HepG2 (cell line): ENCODE results near the gene OR6C75.
"Not testable (repeated sequence)": the region's sequence is repeated elsewhere in the genome, so short reads cannot be mapped to it uniquely, and the experiment has no call there.

Source experiments
- CTCF ChIP-seq: sonication (generic); formaldehyde crosslinking; IDR thresholded peaks from 2 replicates; pipeline ENCODE4 v1.5.0; 2020; ENCODE audit warnings: mild to moderate bottlenecking, missing genetic modification reagents, moderate library complexity
- MAFF ChIP-seq: IDR thresholded peaks from 2 replicates; pipeline ENCODE4 v1.6.1; 2011; ENCODE audit warnings: low read depth, low read length, improper control_type of control experiment
- PAX8 ChIP-seq: sonication (generic); formaldehyde crosslinking; IDR thresholded peaks from 2 replicates; pipeline ENCODE4 v1.8.0; 2022; ENCODE audit warnings: mild to moderate bottlenecking, missing genetic modification reagents, borderline replicate concordance
- SRF ChIP-seq: IDR thresholded peaks from 2 replicates; pipeline ENCODE4 v1.6.1; 2011; ENCODE audit warnings: mild to moderate bottlenecking, low read depth, low read length, moderate library complexity
- TEF ChIP-seq: sonication (generic); formaldehyde crosslinking; IDR thresholded peaks from 2 replicates; pipeline ENCODE4 v1.5.0; 2020; ENCODE audit warnings: missing genetic modification reagents
- ZBTB7B ChIP-seq: sonication (generic); formaldehyde crosslinking; IDR thresholded peaks from 2 replicates; pipeline ENCODE4 v1.4.0; 2020; ENCODE audit warnings: missing genetic modification reagents

DNA sequence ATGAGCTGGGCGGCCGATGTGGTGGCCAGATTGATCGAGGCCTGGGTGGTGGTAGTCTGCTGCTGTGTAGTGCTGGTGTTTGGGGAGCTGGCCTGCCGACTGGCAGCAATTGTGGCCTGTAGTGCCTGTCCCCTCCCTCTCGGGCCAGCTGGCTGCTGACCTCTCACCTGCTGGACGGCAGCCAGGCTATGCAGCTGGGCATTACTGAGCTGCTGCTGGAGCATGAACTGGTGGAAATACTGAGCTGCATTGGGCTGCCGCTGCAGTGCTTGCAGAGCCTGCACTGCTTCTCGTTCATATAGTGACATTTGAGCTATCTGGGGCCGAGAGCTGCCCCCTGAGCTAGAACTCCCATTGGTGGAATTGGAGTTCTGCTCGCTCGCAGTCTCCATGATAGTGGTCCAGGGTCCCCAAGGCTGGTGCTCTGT, 51.6 kb downstream of the OR6C75 start:
- not testable (repeated sequence) for TF ChIP-seq MAFF; CTCF (CRISPR knock-in tag); TEF (CRISPR knock-in tag); ZBTB7B (CRISPR knock-in tag); SRF; PAX8 (CRISPR knock-in tag)
